Activated naive CD4-positive, alpha-beta T cell treated with anti-CD3 and anti-CD28 coated beads, Interleukin-2, amount 10 ng/mL, durations not matched to agents 7 days and 5 days (primary cell): ENCODE data around the gene ANTXR2.
A peak's percentile ranks its signal among the peaks of the same experiment; 100 is the strongest.
"Not testable (repeated sequence)": the region's sequence is repeated elsewhere in the genome, so short reads cannot be mapped to it uniquely, and the experiment has no call there.

Experiments used
- CTCF ChIA-PET: fragments of 350-600 bp; sonication (Branson Sonifier 250); formaldehyde crosslinking; loops from one replicate; lab custom pipeline; 2021; ENCODE audit warnings: antibody characterized with exemption; lab: Charles Lee
- DNase-seq: peaks from one replicate; pipeline ENCODE4 v3.0.0-alpha.2; 2020
- H3K27ac Mint-ChIP-seq: one replicate; pipeline ENCODE4 v1.8.0; 2021; ENCODE audit warnings: mild to moderate bottlenecking, moderate library complexity, mixed read lengths
- H3K27me3 Mint-ChIP-seq: one replicate; pipeline ENCODE4 v1.8.0; 2021; ENCODE audit warnings: mild to moderate bottlenecking, mixed read lengths
- H3K36me3 Mint-ChIP-seq: one replicate; pipeline ENCODE4 v1.8.0; 2021; ENCODE audit warnings: mixed read lengths
- H3K4me1 Mint-ChIP-seq: one replicate; pipeline ENCODE4 v1.8.0; 2021; ENCODE audit warnings: mixed read lengths
- H3K4me3 Mint-ChIP-seq: one replicate; pipeline ENCODE4 v1.8.0; 2021; ENCODE audit warnings: mild to moderate bottlenecking, moderate library complexity, mixed read lengths
- H3K9me3 Mint-ChIP-seq: one replicate; pipeline ENCODE4 v1.8.0; 2021; ENCODE audit warnings: mixed read lengths

The ANTXR2 gene

GRCh38 chr4:80072744-80073472 is at the start of gene ANTXR2:
ANTXR2 (minus strand) TSS chr4:80073229; CDS start chr4:80072560, 669 bp downstream.
- Mint-ChIP-seq H3K4me1 (peaks cover 82% of the 10 kb centered on the region), H3K27me3 (no peaks in the 10 kb centered on the region), H3K9me3 (no peaks in the 10 kb centered on the region), H3K36me3 (peaks cover 43% of the 10 kb centered on the region), H3K27ac (peak within 1 kb of the TSS; percentile 95), H3K4me3 (peak within 1 kb of the TSS; percentile 99)
- peak; percentile 80 for DNase-seq
- CTCF ChIA-PET, result interaction anchor here (0.7 to 3.2 kb wide), 8 partner anchors 13 to 155 kb away, joined by 3 to 22 read pairs (median 8); no protein-coding TSS in a partner anchor

- peaks cover 18% of the 10 kb centered on the region for H3K9me3 Mint-ChIP-seq
- CTCF ChIA-PET, result interaction anchor here (0.7 to 1.3 kb wide), 3 partner anchors 58 to 64 kb away, joined by 3 to 5 read pairs (median 4); no protein-coding TSS in a partner anchor
- not testable (repeated sequence) for H3K4me3 Mint-ChIP-seq, H3K27me3 Mint-ChIP-seq, H3K27ac Mint-ChIP-seq, DNase-seq
- peaks cover 16% of the 10 kb centered on the region for H3K36me3 Mint-ChIP-seq
- H3K4me1 Mint-ChIP-seq, result peaks cover 31% of the 10 kb centered on the region
Measured at GRCh38 chr4:80121815-80122214, 48.8 kb upstream of the ANTXR2 start.

GRCh38 chr4:80119620-80120019 is 46.6 kb upstream of the ANTXR2 start:
- H3K27me3 Mint-ChIP-seq, CTCF ChIA-PET, DNase-seq, H3K27ac Mint-ChIP-seq, H3K4me1 Mint-ChIP-seq, H3K4me3 Mint-ChIP-seq: not testable (repeated sequence)
- H3K36me3 Mint-ChIP-seq, result peaks cover 18% of the 10 kb centered on the region
- H3K9me3 Mint-ChIP-seq, result peaks cover 21% of the 10 kb centered on the region

- Mint-ChIP-seq H3K36me3 (peaks cover 18% of the 10 kb centered on the region), H3K4me1 (no peaks in the 10 kb centered on the region), H3K9me3 (peaks cover 19% of the 10 kb centered on the region), H3K4me3 (no peak overlapping the region), H3K27me3 (peaks cover 8% of the 10 kb centered on the region), H3K27ac (no peak overlapping the region)
- DNase-seq, result no peak
- CTCF ChIA-PET, result interaction anchor here (0.6 to 0.8 kb wide), 3 partner anchors 21 to 1164 kb away, joined by 3 read pairs; no protein-coding TSS in a partner anchor
Measured at GRCh38 chr4:80116516-80116915, 43.5 kb upstream of the ANTXR2 start.

GRCh38 chr4:80115368-80116181 is 42.5 kb upstream of the ANTXR2 start:
- no peak overlapping the region for H3K4me3 Mint-ChIP-seq
- CTCF ChIA-PET, result interaction anchor here (0.7 to 1.4 kb wide), 2 partner anchors 11 to 20 kb away, joined by 3 read pairs; no protein-coding TSS in a partner anchor
- H3K4me1 Mint-ChIP-seq, result no peaks in the 10 kb centered on the region
- H3K36me3 Mint-ChIP-seq, result peaks cover 18% of the 10 kb centered on the region
- peaks cover 8% of the 10 kb centered on the region for H3K27me3 Mint-ChIP-seq
- H3K9me3 Mint-ChIP-seq, result peaks cover 19% of the 10 kb centered on the region
- no peak overlapping the region for H3K27ac Mint-ChIP-seq
- no peak for DNase-seq

GRCh38 chr4:80114732-80115265 is 41.8 kb upstream of the ANTXR2 start:
- Mint-ChIP-seq H3K4me1 (no peaks in the 10 kb centered on the region), H3K36me3 (peaks cover 17% of the 10 kb centered on the region)
- CTCF ChIA-PET, result interaction anchor here (1.3 to 1.4 kb wide), 2 partner anchors 10 kb away, joined by 3 read pairs; no protein-coding TSS in a partner anchor

GRCh38 chr4:80113615-80114014 is 40.6 kb upstream of the ANTXR2 start:
- CTCF ChIA-PET, result interaction anchor here (1.3 kb wide), 1 partner anchor 11 kb away, joined by 3 read pairs; no protein-coding TSS in a partner anchor
- H3K36me3 Mint-ChIP-seq, result peaks cover 13% of the 10 kb centered on the region
- no peaks in the 10 kb centered on the region for H3K4me1 Mint-ChIP-seq
- H3K27ac Mint-ChIP-seq, result no peak overlapping the region
- H3K27me3 Mint-ChIP-seq, result peaks cover 7% of the 10 kb centered on the region
- DNase-seq, result no peak
- H3K9me3 Mint-ChIP-seq, result peaks cover 17% of the 10 kb centered on the region
- no peak overlapping the region for H3K4me3 Mint-ChIP-seq

More at GRCh38 chr4:80114732-80115265, 41.8 kb upstream of the ANTXR2 start:
- Mint-ChIP-seq H3K9me3 (peaks cover 19% of the 10 kb centered on the region), H3K27me3 (peaks cover 8% of the 10 kb centered on the region), H3K4me3 (no peak overlapping the region), H3K27ac (no peak overlapping the region)
- DNase-seq, result no peak

GRCh38 chr4:80112236-80112635 is 39.2 kb upstream of the ANTXR2 start:
- Mint-ChIP-seq H3K27me3 (peaks cover 3% of the 10 kb centered on the region), H3K27ac (no peak overlapping the region), H3K36me3 (peaks cover 8% of the 10 kb centered on the region), H3K4me3 (no peak overlapping the region), H3K9me3 (peaks cover 12% of the 10 kb centered on the region), H3K4me1 (no peaks in the 10 kb centered on the region)
- CTCF ChIA-PET, result no interaction called here
- DNase-seq, result no peak

GRCh38 chr4:80111276-80111675 is 38.2 kb upstream of the ANTXR2 start:
- Mint-ChIP-seq H3K4me3 (no peak overlapping the region), H3K9me3 (peaks cover 13% of the 10 kb centered on the region), H3K27me3 (peaks cover 7% of the 10 kb centered on the region), H3K36me3 (peaks cover 5% of the 10 kb centered on the region), H3K27ac (no peak overlapping the region), H3K4me1 (no peaks in the 10 kb centered on the region)
- CTCF ChIA-PET, result interaction anchor here (0.6 to 1.5 kb wide), 2 partner anchors 15 to 75 kb away, joined by 3 to 4 read pairs; no protein-coding TSS in a partner anchor
- DNase-seq, result no peak

GRCh38 chr4:80107374-80107773 is 34.3 kb upstream of the ANTXR2 start:
- CTCF ChIA-PET, result no interaction called here
- peaks cover 15% of the 10 kb centered on the region for H3K9me3 Mint-ChIP-seq

GRCh38 chr4:80104927-80105326 is 31.9 kb upstream of the ANTXR2 start:
- H3K9me3 Mint-ChIP-seq, result peaks cover 15% of the 10 kb centered on the region
- H3K4me3 Mint-ChIP-seq, result no peak overlapping the region
- peaks cover 7% of the 10 kb centered on the region for H3K27me3 Mint-ChIP-seq
- CTCF ChIA-PET, result interaction anchor here (1.1 kb wide), 1 partner anchor 10 kb away, joined by 3 read pairs; no protein-coding TSS in a partner anchor
- H3K27ac Mint-ChIP-seq, result no peak overlapping the region
- H3K36me3 Mint-ChIP-seq, result peaks cover 5% of the 10 kb centered on the region
- no peak for DNase-seq
- H3K4me1 Mint-ChIP-seq, result peaks cover 2% of the 10 kb centered on the region

More at GRCh38 chr4:80107374-80107773, 34.3 kb upstream of the ANTXR2 start:
- H3K4me3 Mint-ChIP-seq, result no peak overlapping the region
- no peak overlapping the region for H3K27ac Mint-ChIP-seq
- peaks cover 7% of the 10 kb centered on the region for H3K27me3 Mint-ChIP-seq
- no peak for DNase-seq
- H3K4me1 Mint-ChIP-seq, result peaks cover 2% of the 10 kb centered on the region
- H3K36me3 Mint-ChIP-seq, result peaks cover 5% of the 10 kb centered on the region

- CTCF ChIA-PET, result no interaction called here
- H3K27me3 Mint-ChIP-seq, result peaks cover 11% of the 10 kb centered on the region
- peaks cover 15% of the 10 kb centered on the region for H3K9me3 Mint-ChIP-seq
- no peak overlapping the region for H3K27ac Mint-ChIP-seq
- no peak for DNase-seq
- no peak overlapping the region for H3K4me3 Mint-ChIP-seq
- peaks cover 2% of the 10 kb centered on the region for H3K4me1 Mint-ChIP-seq
- peaks cover 5% of the 10 kb centered on the region for H3K36me3 Mint-ChIP-seq
Measured at GRCh38 chr4:80103629-80104028, 30.6 kb upstream of the ANTXR2 start.

- Mint-ChIP-seq H3K36me3 (peaks cover 2% of the 10 kb centered on the region), H3K4me1 (peaks cover 2% of the 10 kb centered on the region), H3K27ac (no peak overlapping the region), H3K4me3 (no peak overlapping the region), H3K27me3 (peaks cover 4% of the 10 kb centered on the region), H3K9me3 (peaks cover 5% of the 10 kb centered on the region)
- DNase-seq, result no peak
- CTCF ChIA-PET, result no interaction called here
Measured at GRCh38 chr4:80101792-80102116, 28.7 kb upstream of the ANTXR2 start.
